ENCODE measurements around the gene CCR9.

The CCR9 gene

GRCh38 chr3:45907769-45908705 lies 21.7 kb downstream of the CCR9 start:
- no peak for DNase-seq (ENCODE audit: low spot score)

GRCh38 chr3:45908761-45909160 lies 22.4 kb downstream of the CCR9 start:
- no peak for DNase-seq (ENCODE audit: low spot score)

GRCh38 chr3:45909542-45909941 lies 23.2 kb downstream of the CCR9 start:
- DNase-seq (ENCODE audit: low spot score): no peak

GRCh38 chr3:45910892-45911291 lies 24.5 kb downstream of the CCR9 start:
- no peak for DNase-seq (ENCODE audit: low spot score)

- DNase-seq (ENCODE audit: low spot score): no peak
Observed at GRCh38 chr3:45911511-45912226, 25.3 kb downstream of the CCR9 start.

GRCh38 chr3:45912435-45912834 lies 26.1 kb downstream of the CCR9 start:
- DNase-seq (ENCODE audit: low spot score): no peak

GRCh38 chr3:45914362-45915058 lies 28.2 kb downstream of the CCR9 start:
- DNase-seq (ENCODE audit: low spot score): no peak

GRCh38 chr3:45915059-45915439 lies 28.7 kb downstream of the CCR9 start:
- no peak for DNase-seq (ENCODE audit: low spot score)

- peak; percentile 61 for DNase-seq (ENCODE audit: low spot score)
Observed at GRCh38 chr3:45915518-45916231, 29.3 kb downstream of the CCR9 start.

- DNase-seq (ENCODE audit: low spot score): no peak
Observed at GRCh38 chr3:45917146-45917898, 31.0 kb downstream of the CCR9 start.

- no peak for DNase-seq (ENCODE audit: low spot score)
Observed at GRCh38 chr3:45921158-45922038, 35.1 kb downstream of the CCR9 start.

- no peak for DNase-seq (ENCODE audit: low spot score)
Observed at GRCh38 chr3:45922039-45922326, 35.6 kb downstream of the CCR9 start.

GRCh38 chr3:45922950-45923590 lies 36.7 kb downstream of the CCR9 start:
- no peak for DNase-seq (ENCODE audit: low spot score)

GRCh38 chr3:45923755-45924154 lies 37.4 kb downstream of the CCR9 start:
- peak; percentile 83 for DNase-seq (ENCODE audit: low spot score)

GRCh38 chr3:45927881-45928280 lies 41.5 kb downstream of the CCR9 start:
- DNase-seq (ENCODE audit: low spot score): no peak

GRCh38 chr3:45929042-45929679 lies 42.8 kb downstream of the CCR9 start:
- peak; percentile 40 for DNase-seq (ENCODE audit: low spot score)

- DNase-seq (ENCODE audit: low spot score): no peak
Observed at GRCh38 chr3:45931496-45931895, 45.2 kb downstream of the CCR9 start.

GRCh38 chr3:45932112-45932511 lies 45.8 kb downstream of the CCR9 start:
- no peak for DNase-seq (ENCODE audit: low spot score)

- DNase-seq (ENCODE audit: low spot score): no peak
Observed at GRCh38 chr3:45933591-45933990, 47.2 kb downstream of the CCR9 start.
